Measurements from ENCODE around the gene KIF1A. TPM values are rescaled to one million over a fixed set of nuclear protein-coding genes. Genes with fewer than 3 reads are reported as not detected.

Gene KIF1A
- total RNA-seq, 1 experiment from 2014 or later, result not detected

- DNase-seq (no peak), ATAC-seq (no peak)
- CTCF ChIA-PET, result no interaction called here
- H3F3A ChIP-seq (ENCODE audit: low read length, unreplicated experiment), result no peaks in the 10 kb centered on the region
- H4K20me1 ChIP-seq (ENCODE audit: low read length), result no peaks in the 10 kb centered on the region
- H3K4me3 ChIP-seq (ENCODE audit: low read length), result no peak overlapping the region
- H3K9me3 ChIP-seq (ENCODE audit: low read length), result no peaks in the 10 kb centered on the region
- H3K9ac ChIP-seq (ENCODE audit: low read length), result no peak overlapping the region
- POLR2A ChIA-PET (ENCODE audit: unreplicated experiment), result no interaction called here
- H3K9me2 ChIP-seq (replicated peaks; ENCODE audit: low read length), result no peaks in the 10 kb centered on the region
- H3K4me1 ChIP-seq (ENCODE audit: insufficient read depth, low read length), result no peaks in the 10 kb centered on the region
- no peaks in the 10 kb centered on the region for H3K79me2 ChIP-seq (ENCODE audit: low read length)
- no peaks in the 10 kb centered on the region for H3K36me3 ChIP-seq (ENCODE audit: low read depth, low read length)
- intact Hi-C loops (cut with micrococcal nuclease), result no loop called here
- no peak overlapping the region for H3K27ac ChIP-seq (ENCODE audit: low read length)
- BruUV-seq (replicated peaks), result no TSS peak
- H3K27me3 ChIP-seq (ENCODE audit: low read length), result peaks cover 15% of the 10 kb centered on the region
- TF ChIP-seq CTCF (conservative IDR thresholded peaks at IDR 0.05; ENCODE audit: low read depth, low read length) (no peak), EZH2 (IDR thresholded peaks at IDR 0.05; ENCODE audit: low read length, unreplicated experiment) (no peak), EZH2phosphoT487 (IDR thresholded peaks at IDR 0.05; ENCODE audit: borderline replicate concordance, low read length) (no peak)
- no peak overlapping the region for H3K4me2 ChIP-seq (ENCODE audit: low read length)
- H2AFZ ChIP-seq (ENCODE audit: low read length), result no peak overlapping the region
Measured at GRCh38 chr2:240722796-240723735, 97.0 kb downstream of the KIF1A start.

GRCh38 chr2:240722376-240722775 is 97.6 kb downstream of the KIF1A start:
- TF ChIP-seq EZH2 (IDR thresholded peaks at IDR 0.05; ENCODE audit: low read length, unreplicated experiment) (no peak), CTCF (conservative IDR thresholded peaks at IDR 0.05; ENCODE audit: low read depth, low read length) (no peak), EZH2phosphoT487 (IDR thresholded peaks at IDR 0.05; ENCODE audit: borderline replicate concordance, low read length) (no peak)
- Histone ChIP-seq H3K4me1 (ENCODE audit: insufficient read depth, low read length) (no peaks in the 10 kb centered on the region), H3K79me2 (ENCODE audit: low read length) (no peaks in the 10 kb centered on the region), H3K36me3 (ENCODE audit: low read depth, low read length) (no peaks in the 10 kb centered on the region), H4K20me1 (ENCODE audit: low read length) (no peaks in the 10 kb centered on the region), H3K4me3 (ENCODE audit: low read length) (no peak overlapping the region), H3K27ac (ENCODE audit: low read length) (no peak overlapping the region), H3K9me2 (replicated peaks; ENCODE audit: low read length) (no peaks in the 10 kb centered on the region), H3F3A (ENCODE audit: low read length, unreplicated experiment) (no peaks in the 10 kb centered on the region), H3K27me3 (ENCODE audit: low read length) (peaks cover 22% of the 10 kb centered on the region), H3K9me3 (ENCODE audit: low read length) (no peaks in the 10 kb centered on the region), H2AFZ (ENCODE audit: low read length) (no peak overlapping the region), H3K9ac (ENCODE audit: low read length) (no peak overlapping the region), H3K4me2 (ENCODE audit: low read length) (no peak overlapping the region)
- ATAC-seq (no peak), DNase-seq (no peak)
- POLR2A ChIA-PET (ENCODE audit: unreplicated experiment), result no interaction called here
- intact Hi-C loops (cut with micrococcal nuclease), result no loop called here
- CTCF ChIA-PET, result no interaction called here
- BruUV-seq (replicated peaks), result no TSS peak

- no peaks in the 10 kb centered on the region for H3F3A ChIP-seq (ENCODE audit: low read length, unreplicated experiment)
- no peaks in the 10 kb centered on the region for H3K36me3 ChIP-seq (ENCODE audit: low read depth, low read length)
- no peak overlapping the region for H3K9ac ChIP-seq (ENCODE audit: low read length)
- peaks cover 28% of the 10 kb centered on the region for H3K27me3 ChIP-seq (ENCODE audit: low read length)
- CTCF ChIA-PET, result no interaction called here
- no peaks in the 10 kb centered on the region for H3K4me1 ChIP-seq (ENCODE audit: insufficient read depth, low read length)
- no peak overlapping the region for H2AFZ ChIP-seq (ENCODE audit: low read length)
- POLR2A ChIA-PET (ENCODE audit: unreplicated experiment), result no interaction called here
- intact Hi-C loops (cut with micrococcal nuclease), result no loop called here
- no peaks in the 10 kb centered on the region for H4K20me1 ChIP-seq (ENCODE audit: low read length)
- ATAC-seq, result no peak
- no TSS peak for BruUV-seq (replicated peaks)
- DNase-seq, result no peak
- no peaks in the 10 kb centered on the region for H3K79me2 ChIP-seq (ENCODE audit: low read length)
- H3K27ac ChIP-seq (ENCODE audit: low read length), result no peak overlapping the region
- H3K9me3 ChIP-seq (ENCODE audit: low read length), result no peaks in the 10 kb centered on the region
- H3K9me2 ChIP-seq (replicated peaks; ENCODE audit: low read length), result no peaks in the 10 kb centered on the region
- H3K4me2 ChIP-seq (ENCODE audit: low read length), result no peak overlapping the region
- TF ChIP-seq EZH2phosphoT487 (IDR thresholded peaks at IDR 0.05; ENCODE audit: borderline replicate concordance, low read length) (no peak), EZH2 (IDR thresholded peaks at IDR 0.05; ENCODE audit: low read length, unreplicated experiment) (no peak), CTCF (conservative IDR thresholded peaks at IDR 0.05; ENCODE audit: low read depth, low read length) (no peak)
- no peak overlapping the region for H3K4me3 ChIP-seq (ENCODE audit: low read length)
Measured at GRCh38 chr2:240721596-240722180, 98.3 kb downstream of the KIF1A start.
